Germinal center (tissue), 1 donor: ENCODE results near the gene SORBS1.

Experiments
- DNase-seq: peaks from one replicate; pipeline ENCODE4 v3.0.0; 2012; ENCODE audit warnings: mixed read lengths, low spot score

Gene SORBS1

DNA sequence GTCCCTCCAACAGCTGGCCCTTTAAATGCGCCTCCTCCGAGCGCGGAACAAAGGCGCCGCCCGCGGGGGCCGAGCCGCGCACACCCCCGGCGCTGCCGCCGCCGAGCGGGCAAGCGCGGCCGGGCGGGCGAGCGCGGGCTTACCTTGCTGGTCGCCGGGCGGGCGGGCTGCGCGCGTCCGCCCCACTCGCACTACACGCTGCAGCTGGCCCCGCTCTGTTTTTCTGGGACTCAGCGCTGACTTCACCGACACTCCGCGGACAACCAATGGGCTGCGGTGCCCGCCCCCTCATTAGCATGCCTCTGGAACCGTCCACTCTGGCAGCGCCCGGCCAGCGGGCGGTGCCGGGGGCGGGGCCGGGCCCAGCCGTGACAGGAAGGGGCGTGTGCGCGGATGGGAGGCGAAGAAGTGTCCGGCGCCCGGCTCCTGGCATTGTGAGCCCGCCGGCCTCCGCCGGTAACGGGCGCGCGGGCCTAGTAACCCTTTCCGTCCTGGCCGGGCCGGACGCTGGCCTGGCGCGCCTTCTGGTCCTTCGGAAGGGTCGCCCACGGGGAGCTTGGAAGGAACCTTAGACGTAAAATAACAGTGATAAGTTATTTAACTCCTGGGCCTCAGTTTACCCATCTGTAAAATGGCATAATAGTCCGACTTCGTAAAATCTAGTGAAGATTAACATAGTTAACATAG lies at the start of gene SORBS1:
Gene SORBS1 (minus strand): TSS at position 195 of the 687 bp plus-strand sequence. CDS start 120,236 bp downstream, outside the sequence.
- peak; percentile 96 for DNase-seq

DNA sequence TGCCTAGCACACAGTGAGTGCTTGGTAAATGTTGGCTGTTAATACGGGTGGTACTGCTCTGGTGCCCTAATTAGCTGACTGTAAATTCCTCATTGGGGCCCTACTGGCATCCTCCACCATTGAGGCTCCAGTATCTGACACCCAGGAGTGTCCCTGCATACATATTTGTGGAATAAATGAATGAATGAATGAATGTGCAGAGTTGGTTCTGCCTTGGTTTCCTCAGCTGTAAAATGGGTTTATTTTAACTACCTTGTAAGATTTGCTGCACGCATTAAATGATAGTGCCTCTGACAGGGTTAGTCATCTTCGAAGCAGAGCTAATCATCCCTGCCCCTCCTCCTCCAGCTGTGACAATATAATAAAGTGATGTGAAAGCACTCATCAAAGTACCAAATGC lies 49.6 kb upstream of the SORBS1 start:
- no peak for DNase-seq

- DNase-seq = no peak
These were observed 45.8 kb upstream of the SORBS1 start for GRCh38 chr10:95606922-95607321.

DNA sequence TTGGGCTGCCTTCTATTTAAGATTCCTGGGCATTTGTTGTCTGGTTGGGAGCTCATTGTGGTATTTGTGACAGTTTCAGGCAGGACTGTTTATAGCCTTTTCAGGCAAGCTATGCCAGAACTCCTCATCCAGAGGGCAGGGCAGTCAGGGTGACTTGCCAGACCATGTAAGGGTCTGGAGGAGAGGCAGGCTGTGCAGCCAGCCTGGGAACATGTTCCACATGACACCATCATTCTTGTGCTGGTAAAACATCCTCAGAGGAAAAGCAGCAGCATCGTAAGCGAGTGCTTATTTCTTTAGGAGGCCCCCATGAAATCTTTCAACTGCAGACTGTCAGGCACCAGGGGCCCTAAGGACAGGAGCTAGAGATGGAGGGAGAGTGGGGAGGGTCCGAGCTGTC lies 44.0 kb upstream of the SORBS1 start:
- DNase-seq = no peak

DNA sequence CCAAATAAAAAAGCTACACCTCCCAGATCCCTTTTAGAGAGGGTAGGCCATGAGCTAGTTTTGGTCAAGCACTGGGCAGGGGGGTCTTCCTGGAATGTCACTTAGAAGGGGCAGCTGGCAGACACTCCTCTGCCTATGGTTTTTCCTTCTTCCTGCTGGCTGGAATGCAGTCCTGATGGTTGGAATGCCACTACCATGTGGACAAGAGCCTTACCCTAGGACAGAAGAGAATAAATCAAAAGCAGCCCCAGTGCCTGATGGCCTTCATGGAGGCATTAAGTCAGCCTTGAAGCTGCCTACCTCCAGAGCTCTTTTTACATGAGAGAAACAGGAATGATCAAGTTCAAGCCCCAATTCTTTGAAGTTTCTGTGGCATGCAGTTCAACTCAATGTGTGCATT lies 43.5 kb upstream of the SORBS1 start:
- DNase-seq = no peak

DNA sequence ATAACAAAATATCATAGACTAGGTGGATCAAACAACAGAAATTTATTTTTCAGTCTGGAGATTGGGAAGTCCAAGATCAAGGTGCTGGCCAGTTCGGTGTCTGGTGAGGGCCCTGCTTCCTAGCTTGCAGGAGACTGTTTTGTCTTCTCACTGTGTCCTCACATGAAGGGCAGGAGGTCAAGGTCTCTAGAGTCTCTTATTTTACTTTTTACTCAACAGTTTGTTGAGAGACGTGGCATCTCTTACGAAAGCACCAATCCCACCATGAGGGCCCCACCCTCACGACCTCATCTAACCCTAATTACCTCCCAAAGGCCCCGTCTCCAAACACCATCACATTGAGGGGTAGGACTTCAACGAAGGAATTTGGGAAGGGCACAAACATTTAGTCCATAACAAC lies 41.2 kb upstream of the SORBS1 start:
- no peak for DNase-seq

DNA sequence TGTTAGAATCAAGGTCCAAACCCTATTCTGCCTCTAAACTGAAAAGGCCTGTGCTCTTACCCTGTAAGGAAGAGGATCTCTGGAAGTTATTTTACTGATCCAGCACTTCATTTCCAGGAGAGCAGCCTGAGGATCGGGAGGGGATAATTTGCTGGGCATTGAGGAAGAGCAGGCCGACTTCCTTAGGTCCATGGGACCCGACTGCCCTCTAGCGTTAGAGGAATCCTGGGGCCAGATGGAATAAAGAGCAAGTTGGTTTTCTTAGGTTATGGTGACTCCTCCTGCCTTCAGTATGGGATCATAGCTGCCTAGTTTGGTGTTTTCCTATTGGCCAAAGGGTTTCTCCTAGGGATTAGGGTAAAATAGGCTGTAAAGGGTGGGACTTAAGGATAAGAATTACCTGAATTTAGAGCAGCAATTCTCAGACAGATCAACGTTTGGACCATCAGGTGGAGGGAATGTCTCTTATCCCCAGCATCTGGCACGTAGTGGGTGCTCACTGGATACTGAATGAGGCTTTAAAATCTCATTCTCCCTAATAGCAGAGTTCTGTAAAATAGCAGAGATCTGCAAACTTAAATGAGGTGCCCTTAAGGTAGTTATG lies 40.0 kb upstream of the SORBS1 start:
- DNase-seq = peak; percentile 50

DNA sequence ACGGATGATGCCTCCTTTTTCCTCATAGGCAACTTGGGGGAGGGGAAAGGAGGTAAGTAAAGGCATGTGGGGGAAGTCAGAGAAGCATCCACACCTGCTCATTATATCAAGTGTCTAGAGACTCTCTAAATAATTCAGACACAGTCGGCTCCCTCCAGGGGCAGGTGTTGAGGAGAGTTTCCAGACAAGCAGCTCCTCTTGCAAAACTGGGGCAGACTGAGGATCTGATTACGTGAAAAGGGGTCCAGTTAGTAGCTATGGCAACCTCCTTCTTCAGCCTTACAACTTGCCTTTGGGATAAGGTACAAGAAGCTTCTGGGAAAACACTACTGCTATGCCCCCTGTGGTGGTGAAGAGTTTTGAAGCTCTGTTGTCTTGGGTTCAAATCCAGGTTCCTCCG lies 39.0 kb upstream of the SORBS1 start:
- DNase-seq = no peak

DNA sequence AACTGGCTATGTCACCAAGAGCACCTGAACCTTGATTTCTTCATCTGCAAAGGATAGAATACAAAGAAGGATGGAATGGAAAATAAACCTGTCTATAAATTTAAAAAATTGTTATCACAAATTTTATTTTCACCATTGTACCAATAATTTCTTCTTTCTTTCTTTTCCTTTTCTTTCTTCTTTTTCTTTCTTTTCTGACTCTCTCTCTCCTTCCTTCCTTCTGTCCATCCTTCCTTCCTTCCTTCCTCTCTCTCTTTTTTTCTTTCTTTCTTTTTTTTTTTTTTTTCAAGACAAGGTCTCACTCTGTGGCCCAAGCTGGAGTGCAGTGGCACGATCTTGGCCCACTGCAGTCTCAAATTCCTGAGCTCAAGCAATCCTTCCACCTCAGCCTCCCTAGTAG lies 36.6 kb upstream of the SORBS1 start:
- no peak for DNase-seq

DNA sequence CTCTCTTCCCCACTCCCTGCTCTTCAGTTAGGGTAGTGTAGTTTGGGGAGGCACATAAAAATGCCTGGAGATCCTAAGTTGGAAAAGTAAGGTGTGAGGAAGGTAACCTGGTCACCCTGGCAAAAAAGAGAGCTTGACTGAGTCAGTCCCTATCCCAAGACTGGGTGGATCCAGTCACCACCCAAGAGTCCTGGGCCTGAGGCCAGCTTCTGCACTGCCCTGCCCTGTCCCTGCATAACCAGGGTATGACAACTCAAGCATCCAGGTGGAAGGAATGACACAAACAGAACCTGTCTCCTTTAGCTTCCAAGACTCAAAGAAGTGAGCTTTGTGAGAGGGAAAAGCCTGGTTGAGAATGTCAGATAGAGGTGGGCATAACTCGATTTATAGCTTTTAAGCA lies 26.9 kb upstream of the SORBS1 start:
- no peak for DNase-seq

GRCh38 chr10:95579835-95580535 lies 18.8 kb upstream of the SORBS1 start:
- DNase-seq = no peak

GRCh38 chr10:95579292-95579691 lies 18.1 kb upstream of the SORBS1 start:
- no peak for DNase-seq

- DNase-seq = no peak
These were observed 17.4 kb upstream of the SORBS1 start for GRCh38 chr10:95578619-95579018.

DNA sequence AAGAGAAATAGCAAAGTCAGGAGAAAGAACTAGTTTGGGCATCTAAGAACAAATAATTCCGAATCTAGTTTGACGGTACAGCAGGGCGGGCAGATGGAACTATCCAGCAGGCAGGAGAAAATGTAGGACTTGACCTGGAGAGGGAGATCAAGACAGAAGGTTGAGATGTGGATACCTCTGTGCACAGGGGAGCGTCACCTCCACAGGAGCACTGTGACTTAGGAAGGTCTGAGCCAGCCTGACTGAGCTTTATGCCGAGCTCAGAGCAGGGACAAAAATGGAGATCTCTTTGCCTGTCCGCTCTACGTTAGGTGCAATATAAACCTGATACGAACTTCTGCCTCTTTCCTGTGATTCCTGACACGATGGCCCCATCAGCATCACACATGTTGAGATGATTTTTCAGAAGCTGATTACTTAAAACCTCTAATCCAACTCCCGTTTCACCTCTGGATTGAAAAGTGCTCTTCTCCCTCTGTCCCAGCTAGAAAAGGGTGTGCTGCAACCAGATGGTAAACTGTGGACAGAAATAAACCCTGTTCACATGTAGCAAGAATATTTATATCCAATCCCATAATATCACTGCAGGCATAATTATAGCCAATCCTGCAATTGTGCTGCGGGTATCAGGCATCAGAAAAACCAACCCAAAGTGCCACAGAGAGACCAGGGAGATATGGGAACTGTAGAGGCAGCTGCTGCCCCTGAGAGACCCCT lies 13.6 kb upstream of the SORBS1 start:
- DNase-seq = no peak

- no peak for DNase-seq
These were observed 12.9 kb upstream of the SORBS1 start for GRCh38 chr10:95573964-95574604.

DNA sequence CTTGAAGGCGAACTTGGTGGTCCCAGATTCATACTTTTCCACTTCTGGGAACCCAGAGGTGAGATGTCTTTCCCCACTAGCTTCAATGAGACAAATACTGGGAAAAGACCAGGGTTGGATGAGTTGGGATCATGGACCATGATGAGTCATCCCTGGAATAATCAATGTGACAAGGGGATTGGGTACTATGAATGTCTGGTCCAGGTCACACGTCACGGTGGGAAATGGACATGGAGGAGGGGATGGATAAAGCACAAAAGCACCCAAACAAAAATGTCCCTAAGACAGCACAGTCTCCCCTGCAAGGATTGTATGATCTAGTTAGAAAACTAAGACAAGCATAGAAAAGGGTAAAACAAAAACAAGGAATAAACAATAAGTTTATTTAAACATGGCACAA lies 12.4 kb upstream of the SORBS1 start:
- no peak for DNase-seq

GRCh38 chr10:95572131-95572820 lies 11.1 kb upstream of the SORBS1 start:
- DNase-seq = no peak

DNA sequence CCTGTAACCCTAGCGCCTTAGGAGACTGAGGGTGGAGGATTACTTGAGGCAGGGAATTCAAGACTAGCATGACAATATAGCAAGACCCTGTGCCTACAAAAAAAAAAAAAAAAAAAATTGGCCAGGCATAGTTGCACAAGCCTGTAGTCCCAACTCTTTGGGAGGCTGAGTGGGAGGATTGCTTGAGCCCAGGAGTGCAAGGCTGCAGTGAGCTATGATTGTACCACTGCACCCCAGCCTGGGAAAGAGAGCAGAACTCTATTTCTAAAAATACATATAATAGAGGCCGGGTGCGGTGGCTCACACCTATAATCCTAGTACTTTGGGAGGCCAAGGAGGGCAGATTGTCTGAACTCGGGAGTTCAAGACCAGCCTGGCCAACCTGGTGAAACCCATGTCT lies 10.2 kb upstream of the SORBS1 start:
- DNase-seq = no peak

- DNase-seq = no peak
These were observed 8.2 kb upstream of the SORBS1 start for GRCh38 chr10:95569368-95569767.

DNA sequence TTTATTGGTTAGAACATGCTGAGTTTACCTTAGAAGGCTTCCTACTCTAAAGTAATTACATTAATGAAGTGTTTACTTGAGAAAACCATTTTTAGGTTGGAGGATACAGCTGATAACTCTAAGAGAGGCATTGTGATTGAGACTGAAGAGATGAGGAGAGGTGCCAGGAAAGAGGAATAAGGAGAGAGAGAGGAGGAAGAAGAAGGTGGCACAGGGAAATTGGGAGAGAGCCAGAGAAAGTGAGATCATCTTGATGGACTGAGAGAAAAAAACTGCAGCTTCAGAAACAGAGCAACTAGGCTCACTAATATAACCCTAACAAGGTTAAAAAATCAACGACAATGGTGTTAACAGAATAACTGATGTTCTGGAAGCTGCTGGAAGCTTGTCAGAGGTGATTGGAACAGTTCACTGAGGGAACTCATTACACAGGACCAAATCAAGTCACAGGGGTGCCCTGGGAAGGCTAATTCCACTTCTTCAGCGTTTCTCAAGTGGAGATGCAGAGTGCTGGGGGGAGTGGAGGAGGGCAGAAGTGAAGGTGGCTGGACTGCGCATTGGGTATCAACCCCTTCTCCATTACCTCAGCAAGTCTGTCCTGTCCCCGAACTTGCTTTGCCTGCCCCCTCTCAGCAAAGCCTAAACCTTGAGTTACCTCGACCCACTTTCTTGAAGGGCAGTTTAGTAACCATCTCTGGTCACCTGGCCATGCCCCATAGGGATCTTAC lies 6.9 kb upstream of the SORBS1 start:
- no peak for DNase-seq

DNA sequence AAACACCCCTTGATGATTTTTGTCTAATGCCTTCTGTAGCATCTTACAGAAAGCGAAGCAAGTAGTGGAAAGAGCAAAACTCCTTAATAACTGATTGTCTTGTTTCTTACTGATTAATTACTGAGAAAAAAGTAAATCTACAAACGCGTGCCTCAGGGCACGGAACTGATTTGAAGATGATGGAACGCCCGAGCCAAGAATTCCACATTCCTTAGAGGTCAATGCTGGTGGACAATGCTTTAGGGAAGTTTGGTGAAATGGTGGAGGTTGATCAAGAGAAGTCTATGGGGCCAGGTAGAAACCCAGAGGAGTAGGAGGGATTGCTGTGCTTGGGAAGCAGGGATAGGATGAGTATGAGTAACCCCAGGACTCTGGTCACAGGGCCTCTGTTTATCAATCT lies 5.0 kb upstream of the SORBS1 start:
- DNase-seq = no peak
